H1 (cell line): ENCODE data around the gene MPV17L2. TPM values are rescaled to one million over a fixed set of nuclear protein-coding genes. Genes with fewer than 3 reads are reported as not detected.

Source experiments
- CTCF ChIA-PET: fragments of 300-600 bp; sonication (Branson Sonifier 250); formaldehyde crosslinking; loops from one replicate; lab custom pipeline; 2021; ENCODE audit not compliant: partially characterized antibody; lab: Charles Lee
- POLR2A ChIA-PET: fragments of 300-600 bp; sonication (Branson Sonifier 250); formaldehyde crosslinking; loops from one replicate; lab custom pipeline; 2021; ENCODE audit warnings: inconsistent platforms; ENCODE audit not compliant: partially characterized antibody; lab: Charles Lee
- DNase-seq, 2 experiments: peaks; one replicate each; pipeline versions ENCODE4 v3.0.0 to v3.0.0-alpha.2; 2010 to 2022; ENCODE audit warnings: low spot score in 2 of 2, low read depth in 1 of 2, mixed read lengths in 1 of 2
- FAIRE-seq: peaks from 2 replicates; lab custom pipeline; 2011; peaks lifted over from hg19 to GRCh38; lab: Jason Lieb, UNC
- H2AFZ ChIP-seq: 2 replicates; pipeline ENCODE4 v1.8.1; 2012; ENCODE audit warnings: low read length, inconsistent platforms
- H2AK5ac ChIP-seq: 2 replicates; pipeline ENCODE4 v1.6.1; 2013; ENCODE audit warnings: low read depth, low read length
- H2BK120ac ChIP-seq: replicated peaks from 2 replicates; pipeline ENCODE3; 2013; ENCODE audit warnings: low read depth, low read length, inconsistent platforms
- H2BK12ac ChIP-seq: 2 replicates; pipeline ENCODE4 v1.6.1; 2013; ENCODE audit warnings: low read depth, low read length
- H2BK15ac ChIP-seq: 2 replicates; pipeline ENCODE4 v1.6.1; 2013; ENCODE audit warnings: low read length
- H2BK20ac ChIP-seq: 2 replicates; pipeline ENCODE4 v1.6.1; 2013; ENCODE audit warnings: low read length
- H2BK5ac ChIP-seq: 2 replicates; pipeline ENCODE4 v1.6.1; 2013; ENCODE audit warnings: low read depth, low read length
- H3K14ac ChIP-seq: 2 replicates; pipeline ENCODE4 v1.6.1; 2013; ENCODE audit warnings: inconsistent platforms; ENCODE audit not compliant: insufficient read length
- H3K18ac ChIP-seq: 2 replicates; pipeline ENCODE4 v1.6.1; 2013; ENCODE audit warnings: low read length; ENCODE audit errors: extremely low read depth
- H3K23ac ChIP-seq: 2 replicates; pipeline ENCODE4 v1.6.1; 2013; ENCODE audit warnings: inconsistent platforms; ENCODE audit not compliant: insufficient read length
- H3K23me2 ChIP-seq: 2 replicates; pipeline ENCODE4 v1.6.1; 2013; ENCODE audit warnings: low read depth, low read length
- H3K27ac ChIP-seq: 2 replicates; pipeline ENCODE4 v1.6.1; 2011; ENCODE audit warnings: low read depth, low read length, inconsistent platforms
- H3K27me3 ChIP-seq, 4 experiments: replicated peaks in 1 of 4; 1 replicate in 1 of 4; 2 replicates in 3 of 4; pipeline versions ENCODE4 v1.6.1 to v1.8.1; 2011 to 2013; ENCODE audit warnings: low read length in 3 of 4, mild to moderate bottlenecking in 3 of 4, inconsistent platforms in 2 of 4, mixed read lengths in 2 of 4, moderate library complexity in 1 of 4; ENCODE audit not compliant: control insufficient read depth in 3 of 4, insufficient read depth in 3 of 4; ENCODE audit errors: extremely low read depth in 1 of 4
- H3K36me3 ChIP-seq, 4 experiments: 2 replicates each; pipeline versions ENCODE4 v1.6.1 to v1.8.1; 2011 to 2013; ENCODE audit warnings: mild to moderate bottlenecking in 4 of 4, low read length in 3 of 4, moderate library complexity in 2 of 4, control low read depth in 1 of 4, inconsistent platforms in 1 of 4; ENCODE audit not compliant: insufficient read depth in 4 of 4, control insufficient read depth in 2 of 4
- H3K4ac ChIP-seq: replicated peaks from 2 replicates; pipeline ENCODE3; 2013; ENCODE audit warnings: low read length, low read depth, mixed read lengths, inconsistent platforms; ENCODE audit not compliant: insufficient read length
- H3K4me1 ChIP-seq, 4 experiments: replicated peaks in 1 of 4; 1 replicate in 1 of 4; 2 replicates in 3 of 4; pipeline versions ENCODE4 v1.6.1 to v1.8.1; 2011 to 2013; ENCODE audit warnings: low read length in 3 of 4, inconsistent platforms in 2 of 4, mixed read lengths in 1 of 4; ENCODE audit not compliant: insufficient read depth in 4 of 4, control insufficient read depth in 3 of 4
- H3K4me2 ChIP-seq, 2 experiments: 2 replicates each; pipeline versions ENCODE4 v1.6.1 to v1.8.1; 2011 to 2013; ENCODE audit warnings: low read depth in 2 of 2, low read length in 2 of 2, control low read depth in 1 of 2, inconsistent platforms in 1 of 2, mild to moderate bottlenecking in 1 of 2; ENCODE audit not compliant: insufficient read depth in 1 of 2
- H3K4me3 ChIP-seq, 4 experiments: fragments of 200-600, 300-600 bp in 1 of 4; sonication (generic), shearing (Covaris generic), sonication (Bioruptor Twin) in 1 of 4; 2 replicates each; pipeline versions ENCODE4 v1.5.1 to v1.8.1; 2011 to 2016; ENCODE audit warnings: low read length in 4 of 4, low read depth in 3 of 4, control low read depth in 2 of 4, inconsistent platforms in 2 of 4, mild to moderate bottlenecking in 2 of 4, mixed read lengths in 1 of 4, moderate library complexity in 1 of 4; ENCODE audit not compliant: insufficient read depth in 2 of 4; ENCODE audit errors: extremely low read depth in 1 of 4
- H3K56ac ChIP-seq: replicated peaks from 2 replicates; pipeline ENCODE3; 2013; ENCODE audit warnings: low read depth, mild to moderate bottlenecking, mixed read lengths, low read length, inconsistent platforms; ENCODE audit not compliant: insufficient read length
- H3K79me1 ChIP-seq: 2 replicates; pipeline ENCODE4 v1.6.1; 2013; ENCODE audit warnings: low read depth, low read length, control low read depth
- H3K79me2 ChIP-seq, 2 experiments: 2 replicates each; pipeline versions ENCODE4 v1.6.1 to v1.8.1; 2012 to 2013; ENCODE audit warnings: low read length in 2 of 2, mild to moderate bottlenecking in 2 of 2, inconsistent platforms in 1 of 2; ENCODE audit not compliant: insufficient read depth in 2 of 2, control insufficient read depth in 1 of 2
- H3K9ac ChIP-seq, 4 experiments: replicated peaks in 1 of 4; 1 replicate in 1 of 4; 2 replicates in 3 of 4; pipeline versions ENCODE4 v1.6.1 to v1.8.1; 2011 to 2013; ENCODE audit warnings: low read depth in 3 of 4, low read length in 3 of 4, control low read depth in 2 of 4, mild to moderate bottlenecking in 2 of 4, moderate library complexity in 2 of 4, inconsistent platforms in 1 of 4; ENCODE audit errors: extremely low read depth in 1 of 4
- H3K9me3 ChIP-seq, 2 experiments: 2 replicates each; pipeline versions ENCODE4 v1.6.1 to v1.8.1; 2012 to 2013; ENCODE audit warnings: mild to moderate bottlenecking in 2 of 2, moderate library complexity in 2 of 2, control low read depth in 1 of 2, inconsistent platforms in 1 of 2, low read depth in 1 of 2, low read length in 1 of 2, mixed read lengths in 1 of 2; ENCODE audit not compliant: insufficient read depth in 2 of 2
- H4K20me1 ChIP-seq, 2 experiments: replicated peaks in 1 of 2; 2 replicates each; pipeline versions ENCODE3 to v1.8.1; 2011 to 2013; ENCODE audit warnings: inconsistent platforms in 2 of 2, low read length in 2 of 2, mild to moderate bottlenecking in 1 of 2; ENCODE audit not compliant: insufficient read depth in 2 of 2, control insufficient read depth in 1 of 2
- H4K5ac ChIP-seq: 2 replicates; pipeline ENCODE4 v1.6.1; 2013; ENCODE audit warnings: low read length, low read depth, mixed read lengths, inconsistent platforms; ENCODE audit not compliant: insufficient read length
- H4K8ac ChIP-seq: 2 replicates; pipeline ENCODE4 v1.8.0; 2013; ENCODE audit warnings: mild to moderate bottlenecking, moderate library complexity, low read length, inconsistent platforms; ENCODE audit not compliant: insufficient read depth; ENCODE audit errors: extremely low read depth
- H4K91ac ChIP-seq: replicated peaks from 2 replicates; pipeline ENCODE3; 2013; ENCODE audit warnings: low read length, mixed read lengths, inconsistent platforms; ENCODE audit not compliant: insufficient read length
- CBX8 ChIP-seq: fragments of 300-800, 300-1000 bp; sonication (generic); IDR thresholded peaks from 2 replicates; pipeline ENCODE4 v1.7.1; 2016; ENCODE audit warnings: low read depth, low read length, borderline replicate concordance
- CEBPB ChIP-seq: IDR thresholded peaks from 2 replicates; pipeline ENCODE4 v1.6.1; 2012; ENCODE audit warnings: low read depth, low read length
- CHD1 ChIP-seq: IDR thresholded peaks from 2 replicates; pipeline ENCODE4 v1.6.1; 2012; ENCODE audit warnings: low read depth, low read length, improper control_type of control experiment
- EP300 ChIP-seq, 2 experiments: IDR thresholded peaks; 1 replicate in 1 of 2; 2 replicates in 1 of 2; pipeline ENCODE4 v1.6.1; 2011 to 2012; ENCODE audit warnings: low read depth in 2 of 2, low read length in 2 of 2, mild to moderate bottlenecking in 2 of 2, borderline replicate concordance in 1 of 2, inconsistent platforms in 1 of 2, moderate library complexity in 1 of 2
- KDM4A ChIP-seq: IDR thresholded peaks from one replicate; pipeline ENCODE4 v1.7.1; 2012; ENCODE audit warnings: low read depth, mild to moderate bottlenecking, moderate library complexity, low read length, inconsistent platforms; ENCODE audit not compliant: severe bottlenecking
- KDM5A ChIP-seq: fragments of 200-600 bp; IDR thresholded peaks from 2 replicates; pipeline ENCODE4 v1.7.1; 2012; ENCODE audit warnings: mild to moderate bottlenecking, low read length, inconsistent platforms, mixed read lengths
- NANOG ChIP-seq: IDR thresholded peaks from 2 replicates; pipeline ENCODE4 v1.6.1; 2011; ENCODE audit warnings: low read length, low read depth, mild to moderate bottlenecking, inconsistent platforms; ENCODE audit not compliant: insufficient read depth, poor library complexity, severe bottlenecking
- POLR2AphosphoS5 ChIP-seq: IDR thresholded peaks from 2 replicates; pipeline ENCODE4 v1.6.1; 2011; ENCODE audit warnings: low read depth, low read length
- SAP30 ChIP-seq: fragments of 300-600 bp; sonication (generic); IDR thresholded peaks from 2 replicates; pipeline ENCODE4 v1.7.1; 2012; ENCODE audit warnings: low read length, moderate library complexity, mild to moderate bottlenecking, inconsistent platforms; ENCODE audit not compliant: insufficient read depth, insufficient replicate concordance
- SP2 ChIP-seq: IDR thresholded peaks from 2 replicates; pipeline ENCODE4 v1.6.1; 2012; ENCODE audit warnings: mild to moderate bottlenecking, low read length, inconsistent platforms
- WGBS, 2 experiments: shearing (Covaris generic) in 1 of 2; methylation state at CpG; one replicate each; pipeline versions ENCODE4 v1.1.6 to v1.1.7; 2013 to 2015; ENCODE audit warnings: low lambda C conversion rate in 2 of 2, mixed read lengths in 2 of 2, inconsistent platforms in 1 of 2, low coverage in 1 of 2, missing lambda C conversion rate in 1 of 2; ENCODE audit not compliant: insufficient replicate concordance in 2 of 2, insufficient coverage in 1 of 2, insufficient read length in 1 of 2; ENCODE audit errors: extremely low coverage in 1 of 2, missing lambda C conversion rate in 1 of 2; 5-methylcytosine and 5-hydroxymethylcytosine counted together
- polyA plus RNA-seq, 7 experiments: library from polyadenylated mRNA; depleted of rRNA in 3 of 7; stranded (reverse) in 5 of 7; unstranded in 2 of 7; fragments of >200 nt in 5 of 7; fragments of 200-250 nt in 2 of 7; gene quantifications; 1 replicate in 5 of 7; 2 replicates in 1 of 7; 4 replicates in 1 of 7; pipeline versions ENCODE4 v1.2.1 to v1.2.3, GENCODE V29; 2011 to 2013; ENCODE audit warnings: missing spikeins in 2 of 7, mixed read lengths in 2 of 7
- total RNA-seq: library from RNA; stranded (reverse); fragmentation: NEBNext Ultra II Directional; extraction: Animal tissue kit (Norgen Biotek cat#: 25700); gene quantifications from 2 replicates; pipeline ENCODE4 v1.2.1, GENCODE V29; 2021
- TF ChIP-seq, protein P1 (sequence below), 3 experiments: IDR thresholded peaks; 1 replicate in 2 of 3; 2 replicates in 1 of 3; pipeline versions ENCODE4 v1.5.1 to v1.6.1; 2011; ENCODE audit warnings: low read length in 3 of 3, mild to moderate bottlenecking in 3 of 3, inconsistent platforms in 2 of 3, low read depth in 1 of 3, moderate library complexity in 1 of 3; ENCODE audit not compliant: insufficient read depth in 1 of 3; ENCODE audit errors: control extremely low read depth in 1 of 3

MPV17L2 gene
- total and polyA plus RNA-seq, 2 of the 8 experiments (the other 6 are each of a cell fraction or from before 2014, with no cell fraction given), result 24.2 to 82.6 TPM

DNA sequence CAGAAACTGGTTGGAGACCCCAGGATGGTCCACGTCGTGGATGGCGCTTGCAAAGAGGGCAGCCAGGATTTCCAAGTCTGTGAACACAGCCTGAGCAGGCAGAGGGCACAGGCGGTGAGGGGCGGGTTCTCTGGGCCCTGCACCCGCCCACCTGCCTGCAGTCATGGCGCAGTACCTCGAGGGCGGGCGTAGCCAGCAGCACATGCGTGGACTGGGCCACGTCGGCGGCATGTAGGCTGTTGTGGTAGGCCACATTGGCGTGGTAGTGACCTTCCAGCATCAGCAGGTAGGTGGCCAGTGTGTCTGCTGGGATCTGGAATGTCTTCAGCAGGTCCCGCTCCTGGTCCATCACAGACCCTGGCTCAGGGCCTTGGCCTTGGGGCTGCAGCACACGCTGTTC, 25.1 kb downstream of the MPV17L2 start:
- H3K9ac ChIP-seq, result peak overlapping the region in 1 of 4 experiments; percentile 30; a peak in 1 of 7 replicates
- no peaks in the 10 kb centered on the region for H3K36me3 ChIP-seq
- 94% methylated on average over 17 of the region's 17 CpGs; no CpG with 5 or more reads in 1 of the 2 experiments for WGBS, 2 experiments
- H3K18ac ChIP-seq, result no peak overlapping the region
- no peak overlapping the region for H2BK120ac ChIP-seq
- POLR2A ChIA-PET, result interaction anchor here (3.3 kb wide), 1 partner anchor 9 kb away, joined by 24 read pairs; no protein-coding TSS in a partner anchor
- no peaks in the 10 kb centered on the region for H4K20me1 ChIP-seq
- H2AFZ ChIP-seq, result no peak overlapping the region
- no peak overlapping the region for H3K14ac ChIP-seq
- H3K4me2 ChIP-seq, result no peak overlapping the region
- H3K79me1 ChIP-seq, result no peaks in the 10 kb centered on the region
- peaks cover 0 to 6% (median 6%) of the 10 kb centered on the region in 4 experiments; a peak in 5 of 7 replicates for H3K4me1 ChIP-seq
- no peak overlapping the region for H4K91ac ChIP-seq
- 0 out of 2 replicates have a peak overlapping the region, but pooled peaks have one; percentile 18 for H2BK20ac ChIP-seq
- H3K23ac ChIP-seq, result no peak overlapping the region
- no peak overlapping the region for H2BK5ac ChIP-seq
- no peak overlapping the region for H4K8ac ChIP-seq
- H3K4ac ChIP-seq, result no peak overlapping the region
- no peaks in the 10 kb centered on the region for H3K27me3 ChIP-seq
- no peak for DNase-seq
- H3K79me2 ChIP-seq, result no peaks in the 10 kb centered on the region
- H3K56ac ChIP-seq, result no peak overlapping the region
- H2AK5ac ChIP-seq, result no peak overlapping the region
- no peak overlapping the region for H4K5ac ChIP-seq
- H3K4me3 ChIP-seq, result no peak overlapping the region
- no peak overlapping the region for H2BK12ac ChIP-seq
- no peak for FAIRE-seq
- H3K23me2 ChIP-seq, result no peaks in the 10 kb centered on the region; the same call in 1 of the 2 replicates
- CTCF ChIA-PET, result interaction anchor here (2.0 to 8.3 kb wide), 4 partner anchors 9 to 105 kb away, joined by 5 to 87 read pairs (median 48); a partner anchor contains a TSS
- no peak overlapping the region for H3K27ac ChIP-seq
- H3K9me3 ChIP-seq, result no peaks in the 10 kb centered on the region
- no peak overlapping the region for H2BK15ac ChIP-seq
- TF ChIP-seq NANOG (no peak), KDM4A (no peak), SAP30 (no peak), CHD1 (no peak), SP2 (no peak), KDM5A (no peak), CBX8 (no peak), POLR2AphosphoS5 (no peak), EP300 (IDR thresholded peaks at IDR 0.05; ENCODE audit: borderline replicate concordance in 1 of 2, low read depth in 2 of 2, low read length in 2 of 2) (no peak), CEBPB (no peak)
- TF ChIP-seq, protein P1, sequence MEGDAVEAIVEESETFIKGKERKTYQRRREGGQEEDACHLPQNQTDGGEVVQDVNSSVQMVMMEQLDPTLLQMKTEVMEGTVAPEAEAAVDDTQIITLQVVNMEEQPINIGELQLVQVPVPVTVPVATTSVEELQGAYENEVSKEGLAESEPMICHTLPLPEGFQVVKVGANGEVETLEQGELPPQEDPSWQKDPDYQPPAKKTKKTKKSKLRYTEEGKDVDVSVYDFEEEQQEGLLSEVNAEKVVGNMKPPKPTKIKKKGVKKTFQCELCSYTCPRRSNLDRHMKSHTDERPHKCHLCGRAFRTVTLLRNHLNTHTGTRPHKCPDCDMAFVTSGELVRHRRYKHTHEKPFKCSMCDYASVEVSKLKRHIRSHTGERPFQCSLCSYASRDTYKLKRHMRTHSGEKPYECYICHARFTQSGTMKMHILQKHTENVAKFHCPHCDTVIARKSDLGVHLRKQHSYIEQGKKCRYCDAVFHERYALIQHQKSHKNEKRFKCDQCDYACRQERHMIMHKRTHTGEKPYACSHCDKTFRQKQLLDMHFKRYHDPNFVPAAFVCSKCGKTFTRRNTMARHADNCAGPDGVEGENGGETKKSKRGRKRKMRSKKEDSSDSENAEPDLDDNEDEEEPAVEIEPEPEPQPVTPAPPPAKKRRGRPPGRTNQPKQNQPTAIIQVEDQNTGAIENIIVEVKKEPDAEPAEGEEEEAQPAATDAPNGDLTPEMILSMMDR (IDR thresholded peaks at IDR 0.05; ENCODE audit: control extremely low read depth in 1 of 3, insufficient read depth in 1 of 3, low read depth in 1 of 3, low read length in 3 of 3), result no peak
